Left ventricle myocardium superior (tissue), 1 donor: ENCODE data around the gene GNAO1. TPM values are rescaled to one million over a fixed set of nuclear protein-coding genes. Genes with fewer than 3 reads are reported as not detected.

ENCODE experiments used
- ATAC-seq: fragments of 200-7000 bp; cut with Tn5 transposase; one replicate; pipeline ENCODE4 v1.9.1; 2020; ENCODE audit warnings: mild to moderate bottlenecking, moderate library complexity
- DNase-seq: peaks from one replicate; pipeline ENCODE4 v3.0.0-alpha.2; 2020
- intact Hi-C: fragments of 100-400 bp; cut with micrococcal nuclease; formaldehyde crosslinking; loops from one replicate; pipeline ENCODE4 v1.11.0; 2022
- total RNA-seq: library from RNA; stranded (reverse); fragmentation: NEBNext Ultra II Directional; extraction: Animal tissue kit (Norgen Biotek cat#: 25700); gene quantifications from one replicate; pipeline ENCODE4 v1.2.1, GENCODE V29; 2021
- donor health status: DM: no; HTN: yes; CAD: no; lungs with severe emphysema.

Gene GNAO1
- total RNA-seq, 1 donor from 2014 or later, result 23.6 TPM

GRCh38 chr16:56275801-56276200, 84.5 kb downstream of the GNAO1 start:
- DNase-seq (no peak), ATAC-seq (no peak)
- intact Hi-C loops, result no loop called here

GRCh38 chr16:56277075-56277474, 85.8 kb downstream of the GNAO1 start:
- no peak for ATAC-seq
- DNase-seq, result no peak
- intact Hi-C loops, result no loop called here

GRCh38 chr16:56278196-56278855, 87.0 kb downstream of the GNAO1 start:
- ATAC-seq (no peak), DNase-seq (no peak)
- intact Hi-C loops, result no loop called here

- DNase-seq (no peak), ATAC-seq (no peak)
- intact Hi-C loops, result no loop called here
These were observed 87.8 kb downstream of the GNAO1 start for GRCh38 chr16:56279132-56279531.

- intact Hi-C loops, result no loop called here
- ATAC-seq (no peak), DNase-seq (no peak)
These were observed 88.6 kb downstream of the GNAO1 start for GRCh38 chr16:56279914-56280313.

GRCh38 chr16:56281249-56281805, 90.0 kb downstream of the GNAO1 start:
- ATAC-seq (no peak), DNase-seq (no peak)
- intact Hi-C loops, result no loop called here

- intact Hi-C loops, result no loop called here
- ATAC-seq (no peak), DNase-seq (no peak)
These were observed 91.2 kb downstream of the GNAO1 start for GRCh38 chr16:56282451-56282850.

- intact Hi-C loops, result no loop called here
- DNase-seq (no peak), ATAC-seq (no peak)
These were observed 93.2 kb downstream of the GNAO1 start for GRCh38 chr16:56284521-56284920.

- DNase-seq (no peak), ATAC-seq (no peak)
- intact Hi-C loops, result no loop called here
These were observed 95.5 kb downstream of the GNAO1 start for GRCh38 chr16:56286809-56287208.

- ATAC-seq, result no peak
- intact Hi-C loops, result no loop called here
- DNase-seq, result no peak
These were observed 96.7 kb downstream of the GNAO1 start for GRCh38 chr16:56288019-56288418.

GRCh38 chr16:56289416-56289815, 98.1 kb downstream of the GNAO1 start:
- no peak for ATAC-seq
- DNase-seq, result no peak
- intact Hi-C loops, result no loop called here

GRCh38 chr16:56289862-56290261, 98.6 kb downstream of the GNAO1 start:
- intact Hi-C loops, result no loop called here
- ATAC-seq (no peak), DNase-seq (no peak)

- DNase-seq (no peak), ATAC-seq (no peak)
- intact Hi-C loops, result no loop called here
These were observed 102.7 kb downstream of the GNAO1 start for GRCh38 chr16:56294014-56294413.

- intact Hi-C loops, result no loop called here
- ATAC-seq, result peak; percentile 62
- no peak for DNase-seq
These were observed 103.3 kb downstream of the GNAO1 start for GRCh38 chr16:56294579-56294978.

GRCh38 chr16:56295059-56295665, 103.9 kb downstream of the GNAO1 start:
- intact Hi-C loops, result no loop called here
- ATAC-seq (peak; percentile 10), DNase-seq (no peak)

GRCh38 chr16:56295739-56296527, 104.6 kb downstream of the GNAO1 start:
- peak; percentile 67 for ATAC-seq
- intact Hi-C loops, result no loop called here
- no peak for DNase-seq

GRCh38 chr16:56297684-56298083, 106.4 kb downstream of the GNAO1 start:
- intact Hi-C loops, result no loop called here
- DNase-seq (no peak), ATAC-seq (no peak)

- no peak for ATAC-seq
- intact Hi-C loops, result no loop called here
- no peak for DNase-seq
These were observed 106.8 kb downstream of the GNAO1 start for GRCh38 chr16:56298116-56298515.

GRCh38 chr16:56298948-56299596, 107.8 kb downstream of the GNAO1 start:
- intact Hi-C loops, result no loop called here
- ATAC-seq, result peak; percentile 60
- DNase-seq, result no peak

- DNase-seq (no peak), ATAC-seq (no peak)
- intact Hi-C loops, result no loop called here
These were observed 108.9 kb downstream of the GNAO1 start for GRCh38 chr16:56300242-56300623.
